GM10266 (cell line): ENCODE data around the gene TMEFF2.
"Not testable (repeated sequence)": the region's sequence is repeated elsewhere in the genome, so short reads cannot be mapped to it uniquely, and the experiment has no call there.

Source experiments
- DNase-seq: peaks from one replicate; pipeline ENCODE4 v3.0.0; 2012; ENCODE audit errors: extremely low spot score
- TF ChIP-seq, protein P1 (sequence below): IDR thresholded peaks from 2 replicates; pipeline ENCODE4 v1.5.1; 2012; ENCODE audit warnings: mild to moderate bottlenecking, low read depth; ENCODE audit not compliant: control insufficient read depth, insufficient read depth; ENCODE audit errors: missing control alignments

The TMEFF2 gene

DNA sequence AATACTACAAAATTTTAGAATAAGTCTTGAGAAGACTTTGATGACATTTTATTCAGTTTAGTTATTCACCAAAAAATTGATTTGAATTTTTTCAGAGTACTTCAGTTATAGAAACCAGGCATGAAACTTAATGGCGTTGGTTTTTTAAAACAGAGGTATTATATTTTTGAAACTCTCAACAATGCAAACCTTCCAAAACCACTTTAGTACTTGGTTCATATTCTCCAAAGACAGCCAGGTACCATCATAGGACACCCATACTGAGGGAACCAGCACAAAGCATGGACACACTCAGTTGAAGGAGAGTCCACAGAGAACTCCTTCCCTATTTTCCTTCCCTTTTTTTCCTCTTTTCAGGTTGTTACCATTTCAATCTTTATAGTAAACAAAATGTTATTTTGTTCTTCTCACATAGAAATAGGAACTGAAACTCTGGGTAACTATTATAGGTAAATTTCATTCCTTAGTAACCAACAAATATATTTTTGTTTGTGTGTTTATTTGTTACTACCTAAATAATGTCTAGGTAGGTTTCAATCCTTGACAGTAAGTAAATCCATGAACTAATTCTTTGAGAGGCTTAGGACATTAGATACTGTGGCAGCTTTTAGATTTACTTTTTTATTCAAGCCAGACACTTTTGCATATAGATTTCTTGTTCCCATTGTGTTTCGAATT is 95.8 kb downstream of the TMEFF2 start:
- no peak for DNase-seq
- TF ChIP-seq, protein P1, sequence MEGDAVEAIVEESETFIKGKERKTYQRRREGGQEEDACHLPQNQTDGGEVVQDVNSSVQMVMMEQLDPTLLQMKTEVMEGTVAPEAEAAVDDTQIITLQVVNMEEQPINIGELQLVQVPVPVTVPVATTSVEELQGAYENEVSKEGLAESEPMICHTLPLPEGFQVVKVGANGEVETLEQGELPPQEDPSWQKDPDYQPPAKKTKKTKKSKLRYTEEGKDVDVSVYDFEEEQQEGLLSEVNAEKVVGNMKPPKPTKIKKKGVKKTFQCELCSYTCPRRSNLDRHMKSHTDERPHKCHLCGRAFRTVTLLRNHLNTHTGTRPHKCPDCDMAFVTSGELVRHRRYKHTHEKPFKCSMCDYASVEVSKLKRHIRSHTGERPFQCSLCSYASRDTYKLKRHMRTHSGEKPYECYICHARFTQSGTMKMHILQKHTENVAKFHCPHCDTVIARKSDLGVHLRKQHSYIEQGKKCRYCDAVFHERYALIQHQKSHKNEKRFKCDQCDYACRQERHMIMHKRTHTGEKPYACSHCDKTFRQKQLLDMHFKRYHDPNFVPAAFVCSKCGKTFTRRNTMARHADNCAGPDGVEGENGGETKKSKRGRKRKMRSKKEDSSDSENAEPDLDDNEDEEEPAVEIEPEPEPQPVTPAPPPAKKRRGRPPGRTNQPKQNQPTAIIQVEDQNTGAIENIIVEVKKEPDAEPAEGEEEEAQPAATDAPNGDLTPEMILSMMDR, result no peak

DNA sequence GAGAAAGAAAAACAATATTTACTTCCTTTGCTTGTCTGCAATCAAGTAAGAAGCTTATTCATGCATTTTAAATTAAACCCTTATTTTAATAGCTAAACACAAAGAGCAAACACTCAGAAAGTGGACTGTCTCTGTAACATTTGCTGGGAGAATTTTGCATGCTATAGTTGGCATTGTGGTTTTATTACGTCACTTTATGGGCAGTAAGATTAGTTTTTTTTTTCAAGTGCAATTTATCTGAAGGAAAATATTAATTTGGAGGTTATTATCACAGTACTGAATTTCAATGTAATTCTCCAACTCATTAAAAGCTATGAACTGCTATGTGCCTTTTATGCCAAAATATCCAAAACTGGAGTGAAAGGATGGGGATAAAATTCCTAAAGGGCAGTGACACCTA is 103.3 kb downstream of the TMEFF2 start:
- no peak for DNase-seq
- TF ChIP-seq, protein P1, result no peak

DNA sequence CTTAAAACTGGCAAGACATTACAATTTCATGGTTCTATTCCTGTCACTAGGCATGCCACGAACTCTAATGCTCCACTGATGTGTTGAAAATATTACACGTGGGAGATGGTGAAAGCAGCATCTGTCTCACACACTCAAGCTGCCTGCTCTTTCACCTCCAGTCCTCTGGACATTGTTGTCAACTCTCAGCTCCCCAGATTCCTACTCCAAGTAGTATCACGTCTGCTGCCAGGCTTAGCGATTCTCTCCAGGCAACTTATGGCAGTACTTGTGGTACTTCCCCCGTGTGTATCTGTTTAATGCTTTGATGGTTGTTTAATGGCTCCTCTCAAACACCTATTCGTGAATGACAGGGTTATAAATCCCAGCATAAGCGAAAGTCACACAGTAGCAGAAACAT is 103.8 kb downstream of the TMEFF2 start:
- TF ChIP-seq, protein P1, result no peak
- no peak for DNase-seq

DNA sequence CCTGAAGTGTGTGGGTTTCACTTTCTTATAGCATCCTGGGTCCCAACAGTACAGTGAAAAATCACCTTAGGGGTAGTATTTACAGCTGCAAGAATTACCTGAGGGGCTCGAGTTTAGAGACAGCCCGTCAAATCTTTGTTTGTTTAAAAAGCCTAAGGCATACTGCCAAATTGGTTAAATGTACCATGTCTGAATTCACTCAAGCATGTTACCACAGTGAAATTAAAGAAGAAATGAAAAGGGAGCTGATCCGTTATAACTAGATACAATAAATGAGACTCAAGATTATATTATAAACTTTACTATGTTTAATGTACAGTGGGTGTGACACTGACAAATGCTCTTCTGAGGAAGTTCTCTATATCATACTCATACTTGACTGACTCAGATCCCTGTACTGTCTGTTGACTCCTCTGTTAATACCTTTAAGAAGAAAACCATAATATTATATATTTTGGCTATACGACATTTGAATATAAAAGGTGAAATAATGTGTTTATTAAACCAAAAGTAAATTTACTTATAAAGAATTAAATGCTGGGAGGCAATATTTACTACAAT is 107.3 kb downstream of the TMEFF2 start:
- DNase-seq, result no peak
- TF ChIP-seq, protein P1, result no peak

DNA sequence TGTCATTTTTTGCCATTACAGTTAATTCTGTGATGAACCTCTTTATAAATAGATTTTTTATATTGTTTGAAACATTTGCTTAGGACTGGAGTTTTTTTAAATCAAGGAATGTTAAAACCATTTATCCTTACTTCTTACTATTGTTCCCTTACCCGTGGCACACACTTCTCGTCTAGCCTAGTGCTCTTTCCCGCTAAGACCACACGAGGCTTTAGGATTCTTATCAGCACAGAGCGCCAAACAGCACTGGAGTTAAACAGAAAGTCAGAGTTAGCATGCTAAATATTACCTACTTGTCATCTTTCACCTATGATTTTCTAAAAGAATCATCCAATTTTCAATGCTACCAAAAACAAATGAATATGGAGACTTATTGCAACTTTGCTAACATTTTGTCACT is 112.6 kb downstream of the TMEFF2 start:
- no peak for DNase-seq
- TF ChIP-seq, protein P1, result no peak

DNA sequence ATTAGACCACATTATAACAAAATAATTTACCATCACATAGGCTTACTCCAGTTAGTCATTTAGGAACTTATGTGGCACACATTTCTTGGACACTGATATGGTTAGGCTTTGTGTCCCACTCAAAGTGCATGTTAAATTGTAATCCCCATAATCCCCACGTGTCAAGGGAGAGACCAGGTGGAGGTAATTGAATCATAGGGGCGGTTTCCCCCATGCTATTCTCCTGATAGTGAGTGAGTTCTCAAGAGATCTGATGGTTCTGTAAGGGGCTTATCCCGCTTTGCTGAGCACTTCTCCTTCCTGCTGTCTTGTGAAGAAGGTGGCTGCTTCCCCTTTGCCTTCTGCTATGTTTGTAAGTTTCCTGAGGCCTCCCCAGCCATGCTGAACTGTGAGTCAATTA is 114.6 kb downstream of the TMEFF2 start:
- DNase-seq, result not testable (repeated sequence)

DNA sequence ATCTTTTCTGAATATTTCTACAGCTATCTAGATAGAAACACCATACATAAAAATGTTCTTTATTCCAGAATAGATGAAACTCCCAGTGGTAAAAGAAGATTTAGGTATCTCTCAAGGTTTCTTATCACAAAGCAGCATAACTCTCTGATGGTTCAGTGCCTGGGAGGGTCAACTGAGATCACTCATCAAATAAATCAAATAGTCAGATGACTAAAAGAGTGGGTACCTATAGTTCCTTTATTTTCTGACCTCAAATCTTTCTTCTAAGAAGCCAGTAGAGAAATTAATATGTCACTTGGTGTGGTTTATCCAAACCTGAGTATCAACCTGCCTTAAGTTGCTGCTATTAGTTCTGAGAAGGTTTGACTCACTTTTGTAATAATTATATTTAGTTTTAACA is 120.9 kb downstream of the TMEFF2 start:
- DNase-seq, result no peak
- TF ChIP-seq, protein P1, result no peak

DNA sequence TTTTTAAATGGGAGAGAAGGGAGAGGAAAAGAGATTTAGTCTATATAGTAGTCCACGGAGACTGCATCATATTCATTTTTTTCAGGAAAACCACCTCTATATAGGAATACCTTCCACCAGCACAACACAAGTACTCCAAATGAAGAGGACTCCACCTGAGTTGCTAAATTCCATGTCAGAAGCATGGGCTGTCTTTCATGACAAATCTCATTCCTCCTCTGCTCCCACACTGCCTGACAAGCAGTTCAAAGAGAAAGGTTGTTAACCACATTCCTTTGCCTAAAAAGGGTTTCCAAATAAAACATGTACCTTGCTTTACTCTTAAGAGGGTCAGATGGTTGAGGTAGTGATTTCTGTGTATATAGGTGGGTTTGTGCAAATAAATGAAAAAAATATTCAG is 122.0 kb downstream of the TMEFF2 start:
- DNase-seq, result no peak
- TF ChIP-seq, protein P1, result no peak
